ENCODE results near the gene RERE. TPM values are rescaled to one million over a fixed set of nuclear protein-coding genes. Genes with fewer than 3 reads are reported as not detected.
A peak's percentile ranks its signal among the peaks of the same experiment; 100 is the strongest.
"Not testable (repeated sequence)": the region's sequence is repeated elsewhere in the genome, so short reads cannot be mapped to it uniquely, and the experiment has no call there.

RERE gene
- total RNA-seq, 1 donor from 2014 or later, result 134 TPM

- intact Hi-C loops (cut with DNase I), result no loop called here
- ATAC-seq, result no peak
- no peak for DNase-seq (ENCODE audit: low spot score)
Measured at GRCh38 chr1:8845104-8846097, 28.0 kb upstream of the RERE start.

GRCh38 chr1:8844501-8845006 lies 27.1 kb upstream of the RERE start:
- intact Hi-C loops (cut with DNase I), result no loop called here
- DNase-seq (ENCODE audit: low spot score) (no peak), ATAC-seq (no peak)

- intact Hi-C loops (cut with DNase I), result no loop called here
- ATAC-seq (no peak), DNase-seq (ENCODE audit: low spot score) (no peak)
Measured at GRCh38 chr1:8841395-8841794, 24.0 kb upstream of the RERE start.

GRCh38 chr1:8839990-8840389 lies 22.6 kb upstream of the RERE start:
- intact Hi-C loops (cut with DNase I), result no loop called here
- DNase-seq (ENCODE audit: low spot score) (no peak), ATAC-seq (no peak)

- ATAC-seq, result peak; percentile 34
- DNase-seq (ENCODE audit: low spot score), result no peak
- intact Hi-C loops (cut with DNase I), result no loop called here
Measured at GRCh38 chr1:8835941-8836643, 18.7 kb upstream of the RERE start.

GRCh38 chr1:8831340-8831739 lies 13.9 kb upstream of the RERE start:
- DNase-seq (ENCODE audit: low spot score) (no peak), ATAC-seq (no peak)
- intact Hi-C loops (cut with DNase I), result no loop called here

- intact Hi-C loops (cut with DNase I); DNase-seq (ENCODE audit: low spot score); ATAC-seq: not testable (repeated sequence)
Measured at GRCh38 chr1:8830732-8831131, 13.3 kb upstream of the RERE start.

GRCh38 chr1:8825985-8826481 lies 8.6 kb upstream of the RERE start:
- DNase-seq (ENCODE audit: low spot score) (no peak), ATAC-seq (no peak)
- intact Hi-C loops (cut with DNase I), result no loop called here

GRCh38 chr1:8823295-8823664 lies 5.8 kb upstream of the RERE start:
- ATAC-seq (no peak), DNase-seq (ENCODE audit: low spot score) (no peak)
- intact Hi-C loops (cut with DNase I), result no loop called here

GRCh38 chr1:8822373-8823294 lies 5.2 kb upstream of the RERE start:
- intact Hi-C loops (cut with DNase I), result no loop called here
- ATAC-seq (peak; percentile 90), DNase-seq (ENCODE audit: low spot score) (no peak)

GRCh38 chr1:8821084-8821483 lies 3.6 kb upstream of the RERE start:
- intact Hi-C loops (cut with DNase I), result no loop called here
- DNase-seq (ENCODE audit: low spot score), result no peak
- ATAC-seq, result no peak

GRCh38 chr1:8818789-8819188 lies 1.3 kb upstream of the RERE start:
- intact Hi-C loops (cut with DNase I); DNase-seq (ENCODE audit: low spot score); ATAC-seq: not testable (repeated sequence)

- intact Hi-C loops (cut with DNase I), result no loop called here
- ATAC-seq (no peak), DNase-seq (ENCODE audit: low spot score) (no peak)
Measured at GRCh38 chr1:8818325-8818775, 910 bp upstream of the RERE start.

- intact Hi-C loops (cut with DNase I), result no loop called here
- peak; percentile 14 for ATAC-seq
- no peak for DNase-seq (ENCODE audit: low spot score)
Measured at GRCh38 chr1:8816831-8817411, 519 bp downstream of the RERE start.

GRCh38 chr1:8816264-8816663 lies 1.2 kb downstream of the RERE start:
- DNase-seq (ENCODE audit: low spot score), result no peak
- ATAC-seq, result no peak
- intact Hi-C loops (cut with DNase I), result no loop called here

- ATAC-seq (no peak), DNase-seq (ENCODE audit: low spot score) (no peak)
- intact Hi-C loops (cut with DNase I), result no loop called here
Measured at GRCh38 chr1:8815582-8816151, 1.8 kb downstream of the RERE start.

GRCh38 chr1:8814865-8815264 lies 2.6 kb downstream of the RERE start:
- no peak for DNase-seq (ENCODE audit: low spot score)
- no peak for ATAC-seq
- intact Hi-C loops (cut with DNase I), result no loop called here

GRCh38 chr1:8813991-8814390 lies 3.4 kb downstream of the RERE start:
- ATAC-seq (no peak), DNase-seq (ENCODE audit: low spot score) (no peak)
- intact Hi-C loops (cut with DNase I), result no loop called here
